Endothelial cell of hepatic sinusoid (primary cell): ENCODE data around the gene DMPK.
"Not testable (repeated sequence)": the region's sequence is repeated elsewhere in the genome, so short reads cannot be mapped to it uniquely, and the experiment has no call there.

Experiments
- in situ Hi-C: cut with HindIII; loops from 2 replicates; pipeline ENCODE4 v1.10.0; 2017; ENCODE audit warnings: low sequenced_read_pairs

Gene DMPK

DNA sequence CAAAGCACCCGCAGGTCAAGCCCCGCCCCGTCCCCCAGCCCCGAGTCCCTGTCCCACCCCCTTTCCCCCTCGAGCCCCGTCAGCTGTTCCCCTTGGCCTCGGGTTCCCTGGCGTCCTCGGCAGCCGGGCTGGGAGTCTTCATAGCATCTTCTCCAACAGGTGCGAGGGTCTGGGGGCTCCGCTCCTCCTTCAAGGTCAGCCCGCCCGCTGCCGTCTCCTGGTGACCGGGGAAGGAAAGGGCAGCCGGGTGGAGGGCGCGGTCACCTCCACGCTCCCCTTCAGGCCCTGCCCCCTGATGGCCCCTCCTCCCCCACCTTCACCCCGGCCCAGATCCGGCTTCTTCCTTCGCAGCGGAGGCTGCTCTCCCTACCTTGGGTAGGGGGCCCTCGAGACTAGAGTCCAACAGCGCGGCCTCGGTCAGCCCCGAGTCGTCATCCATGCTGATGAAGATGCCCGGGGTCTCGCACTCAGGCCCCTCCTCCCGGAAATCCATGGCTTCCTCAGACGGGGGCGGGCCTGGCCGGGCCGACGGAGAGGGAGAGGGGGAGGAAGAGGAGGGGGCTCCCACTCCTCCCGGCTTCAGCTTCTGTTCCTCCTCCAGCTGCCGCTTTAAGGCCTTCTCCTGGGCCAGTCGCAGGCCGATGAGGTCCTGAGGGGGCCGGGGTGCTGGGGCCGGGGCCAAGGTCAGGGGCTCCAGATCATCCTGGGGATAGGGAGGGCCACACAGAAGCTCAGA, 33.4 kb upstream of the DMPK start:
- in situ Hi-C loops, result no loop called here

DNA sequence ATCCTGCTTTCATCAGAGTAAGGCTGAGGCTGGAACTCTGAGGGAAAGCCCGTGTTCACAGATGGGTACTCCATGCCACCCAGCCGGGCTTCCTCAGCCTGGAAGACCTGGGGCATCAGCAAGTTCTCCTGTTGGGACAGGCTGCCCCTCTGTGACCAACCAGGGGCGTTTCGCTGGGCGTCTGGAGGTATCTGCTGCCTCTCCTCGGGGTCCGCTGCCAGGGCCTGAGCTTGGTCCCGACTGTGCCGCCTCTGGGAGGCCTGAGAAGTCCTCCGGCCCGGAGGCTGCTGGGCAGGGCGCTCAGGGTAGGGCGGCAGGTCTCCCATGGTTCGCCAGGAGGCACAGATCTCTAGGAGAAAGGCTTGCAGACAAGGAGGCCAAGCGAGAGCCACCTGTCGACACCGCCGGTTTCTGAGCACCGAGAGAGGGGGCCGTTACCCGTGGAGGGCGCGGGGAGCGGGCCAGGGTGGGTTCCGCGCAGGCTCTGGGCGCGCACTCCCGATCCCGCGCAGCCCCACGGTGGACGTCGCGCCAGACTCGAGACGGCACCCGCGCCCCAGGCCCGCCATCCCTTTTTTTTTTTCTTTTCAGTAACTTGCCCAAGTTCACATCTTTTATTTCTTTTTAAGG, 32.7 kb upstream of the DMPK start, which contains the start of gene RSPH6A:
Gene RSPH6A (minus strand): TSS at position 458 of the 630 bp plus-strand sequence. CDS start 132 bp downstream, at position 326.
- in situ Hi-C loops, result no loop called here

DNA sequence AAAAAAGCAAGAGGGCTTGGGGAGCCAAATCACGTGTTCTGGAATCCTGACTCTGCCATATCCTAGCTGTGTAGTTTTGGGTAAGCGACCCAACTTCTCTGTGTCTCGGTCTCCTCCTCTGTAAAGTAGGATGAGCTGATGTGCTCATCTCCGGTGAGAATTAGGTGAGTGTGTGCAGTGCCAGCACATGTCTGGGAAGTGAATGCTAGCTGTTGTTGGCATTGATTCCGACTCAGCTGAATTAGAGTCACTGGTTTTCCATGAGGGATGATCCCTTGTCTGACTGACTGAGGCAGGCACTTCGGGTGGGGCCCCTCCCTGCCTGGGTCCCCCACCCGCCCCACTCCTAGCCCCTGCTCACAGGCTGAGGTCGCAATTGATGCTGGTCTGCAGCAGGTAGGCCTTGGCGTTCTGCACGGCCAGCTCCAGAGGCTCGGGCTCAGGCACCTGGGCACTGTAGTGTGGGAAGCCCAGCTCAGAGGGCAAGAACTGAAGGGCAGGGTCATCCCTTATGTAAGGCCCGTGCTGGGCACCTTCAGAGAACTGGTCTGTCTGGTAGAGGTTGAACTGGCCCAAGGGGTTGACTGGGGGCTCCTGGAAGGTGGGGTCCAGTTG, 32.0 kb upstream of the DMPK start:
- in situ Hi-C loops, result no loop called here

DNA sequence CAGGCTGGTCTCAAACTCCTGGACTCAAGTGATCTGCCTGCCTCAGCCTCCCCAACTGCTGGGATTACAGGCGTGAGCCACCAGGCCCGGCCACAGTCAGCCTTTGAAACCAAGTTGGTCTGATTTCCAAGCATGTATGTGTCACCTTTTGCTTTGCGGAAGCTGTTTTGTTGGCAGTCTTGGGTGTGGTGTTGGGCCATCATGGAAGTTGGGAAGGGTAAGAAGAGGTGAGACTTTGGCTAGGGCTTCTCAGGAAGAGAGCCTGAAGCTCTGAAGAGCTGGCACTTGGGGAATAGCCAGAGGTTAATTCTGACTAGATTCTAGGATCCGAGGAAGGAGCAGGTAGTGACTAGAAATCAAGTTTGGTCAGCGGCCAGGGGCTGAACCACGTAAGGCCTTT, 30.0 kb upstream of the DMPK start:
- in situ Hi-C loops, result no loop called here

DNA sequence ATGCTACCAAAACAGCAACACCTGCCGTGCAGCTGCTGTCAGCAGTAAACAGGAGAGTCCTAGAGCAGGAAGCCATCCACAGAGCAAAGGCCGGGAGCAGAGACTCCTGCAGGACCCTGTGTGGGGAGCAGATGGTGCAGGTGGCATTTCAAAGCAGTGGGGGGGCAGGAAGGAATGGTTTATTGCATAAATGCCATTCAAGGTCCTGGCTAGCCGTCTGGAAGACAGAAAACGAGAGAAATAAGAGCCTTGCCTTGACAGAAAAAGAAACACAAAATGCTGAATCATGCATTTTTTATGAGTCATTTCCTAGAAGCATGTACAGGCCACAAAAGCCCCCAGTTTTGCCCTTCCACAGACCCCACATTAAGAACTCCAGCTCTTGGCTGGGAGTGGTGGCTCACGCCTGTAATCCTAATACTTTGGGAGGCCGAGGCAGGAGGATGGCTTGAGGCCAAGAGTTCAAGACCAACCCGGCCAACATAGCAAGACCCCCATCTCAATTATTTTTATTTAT, 27.4 kb upstream of the DMPK start:
- in situ Hi-C loops, result no loop called here

DNA sequence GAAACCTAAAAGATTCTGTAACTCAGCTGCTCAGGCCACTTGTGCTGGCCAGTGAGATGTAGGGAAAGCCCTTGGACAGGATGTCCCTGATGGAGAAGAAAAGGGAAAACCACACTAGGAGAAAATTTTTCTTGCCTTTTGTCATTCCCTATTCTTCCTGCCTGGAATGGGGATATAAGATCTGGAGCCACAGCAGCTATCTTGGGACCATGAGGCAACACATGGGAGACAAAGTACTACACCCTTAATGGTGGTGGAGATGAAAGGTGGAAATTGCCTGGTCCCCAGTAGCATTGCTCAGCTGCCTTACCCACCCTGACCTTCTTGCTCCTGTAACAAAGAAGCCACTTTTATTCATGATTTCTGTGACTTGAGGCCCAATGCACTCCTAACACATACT, 23.4 kb upstream of the DMPK start:
- in situ Hi-C loops, result no loop called here

DNA sequence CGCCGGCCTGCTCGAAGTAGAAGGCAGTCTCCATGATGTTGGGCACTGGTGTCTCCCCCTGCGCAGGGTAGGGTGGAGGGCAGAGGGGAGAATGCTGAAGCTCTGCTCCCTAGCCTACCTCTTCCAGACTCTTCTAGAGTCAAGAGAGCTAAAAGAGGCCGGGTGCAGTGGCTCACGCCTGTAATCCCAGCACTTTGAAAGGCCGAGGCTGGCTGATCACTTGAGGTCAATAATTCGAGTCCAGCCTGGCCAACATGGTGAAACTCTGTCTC, 22.6 kb upstream of the DMPK start:
- in situ Hi-C loops, result no loop called here

DNA sequence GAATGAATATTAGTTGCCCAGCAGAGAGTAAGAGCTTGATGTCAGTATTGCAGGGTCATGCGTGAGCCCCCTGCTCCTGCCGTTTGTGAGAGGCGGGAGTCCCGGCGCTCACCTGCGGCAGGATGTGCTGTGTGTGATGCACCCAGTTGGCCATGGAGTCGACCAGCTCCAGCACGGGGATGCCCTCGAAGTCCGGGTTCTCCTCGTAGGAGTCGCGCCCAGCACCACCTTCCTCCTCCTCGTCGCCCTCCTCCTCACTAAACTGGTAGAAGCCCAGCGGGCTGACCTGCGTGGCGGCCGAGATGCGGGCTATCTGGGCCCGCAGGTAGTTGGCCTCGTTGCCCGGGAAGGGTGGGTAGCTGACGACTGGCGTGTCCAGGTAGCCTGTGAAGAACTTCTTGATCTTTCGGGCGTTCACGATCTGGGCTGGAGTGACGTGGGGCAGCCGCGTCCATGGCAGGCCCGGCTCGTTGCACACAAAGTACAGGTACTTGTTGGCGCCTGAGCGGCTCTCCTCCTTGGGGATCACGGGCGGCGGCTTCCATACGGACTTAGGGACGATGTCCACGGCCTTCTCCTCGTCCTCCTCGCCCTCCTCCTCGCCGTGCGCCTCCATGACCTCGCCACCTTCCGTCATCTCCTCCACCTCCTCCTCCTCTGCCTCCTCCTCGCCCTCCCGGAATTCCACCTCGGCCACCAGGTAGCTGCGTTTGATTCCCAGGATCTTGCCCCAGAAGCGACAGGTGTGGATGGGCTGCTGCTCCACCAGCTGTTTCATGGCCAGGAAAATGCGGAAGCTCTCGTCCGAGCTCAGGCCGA, 22.1 kb upstream of the DMPK start:
- in situ Hi-C loops, result no loop called here

DNA sequence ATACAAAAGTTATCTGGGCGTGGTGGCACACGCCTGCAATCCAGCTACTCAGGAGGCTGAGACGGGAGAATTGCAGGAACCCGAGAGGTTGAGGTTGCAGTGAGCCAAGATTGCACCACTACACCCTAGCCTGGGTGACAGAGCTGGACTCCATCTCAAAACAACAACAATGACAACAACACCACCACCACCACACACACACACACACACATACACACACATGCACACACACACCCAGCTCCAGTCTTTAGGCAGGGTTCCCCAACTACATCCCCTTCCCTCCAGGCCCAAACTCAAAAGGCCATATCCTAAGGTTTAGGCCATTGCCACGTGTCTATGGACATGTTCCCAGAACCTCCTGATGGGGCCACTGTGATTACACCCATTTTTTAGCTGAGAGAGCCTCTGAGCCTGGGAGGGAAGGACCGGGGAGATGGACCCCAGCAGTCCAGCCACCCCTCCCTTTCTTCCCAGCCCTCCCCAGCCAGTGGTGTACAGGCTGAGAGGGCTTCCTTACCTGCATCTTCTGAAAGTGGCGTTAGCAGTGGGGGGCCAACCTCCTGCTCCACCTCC, 19.4 kb upstream of the DMPK start:
- in situ Hi-C loops, result no loop called here

DNA sequence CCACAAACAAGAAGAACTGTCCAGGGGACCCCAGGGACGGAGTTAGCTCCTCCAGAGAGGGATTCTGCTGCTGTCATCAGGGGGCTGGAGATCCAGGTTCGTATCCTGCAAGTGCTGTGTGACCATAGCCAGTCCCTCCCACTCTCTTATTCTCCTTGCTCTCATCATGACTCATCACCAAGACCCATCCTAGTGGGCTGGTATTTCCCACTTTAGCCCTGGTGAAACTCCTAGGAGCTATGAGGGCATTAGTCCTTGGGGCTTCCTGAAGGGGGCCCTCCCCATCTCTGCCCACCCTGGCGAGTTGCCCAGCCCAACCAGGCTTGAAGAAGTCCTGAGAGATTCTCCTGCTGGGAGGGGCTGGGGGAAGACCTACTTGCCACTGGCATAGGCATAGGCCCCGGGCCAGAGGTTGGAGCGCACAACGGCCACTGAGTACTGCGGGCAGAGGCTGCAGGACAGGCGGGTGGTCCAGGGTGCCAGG, 17.8 kb upstream of the DMPK start:
- in situ Hi-C loops, result no loop called here

DNA sequence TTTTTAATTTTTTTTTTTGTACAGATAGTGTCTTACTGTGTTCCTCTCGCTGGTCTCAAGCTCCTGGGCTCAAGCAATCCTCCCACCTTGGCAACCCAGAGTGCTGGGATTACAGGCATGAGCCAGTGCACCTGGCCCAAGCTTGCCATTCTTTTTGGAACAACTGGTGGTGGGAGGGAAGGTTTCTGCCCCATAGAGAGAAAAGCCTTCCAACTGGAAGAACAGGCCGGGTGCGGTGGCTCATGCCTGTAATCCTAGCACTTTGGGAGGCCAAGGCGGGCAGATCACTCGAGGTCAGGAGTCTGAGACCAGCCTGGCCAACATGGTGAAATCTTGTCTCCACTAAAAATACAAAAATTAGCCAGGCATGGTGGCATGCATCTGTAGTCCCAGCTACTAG, 17.3 kb upstream of the DMPK start:
- in situ Hi-C loops, result not testable (repeated sequence)

DNA sequence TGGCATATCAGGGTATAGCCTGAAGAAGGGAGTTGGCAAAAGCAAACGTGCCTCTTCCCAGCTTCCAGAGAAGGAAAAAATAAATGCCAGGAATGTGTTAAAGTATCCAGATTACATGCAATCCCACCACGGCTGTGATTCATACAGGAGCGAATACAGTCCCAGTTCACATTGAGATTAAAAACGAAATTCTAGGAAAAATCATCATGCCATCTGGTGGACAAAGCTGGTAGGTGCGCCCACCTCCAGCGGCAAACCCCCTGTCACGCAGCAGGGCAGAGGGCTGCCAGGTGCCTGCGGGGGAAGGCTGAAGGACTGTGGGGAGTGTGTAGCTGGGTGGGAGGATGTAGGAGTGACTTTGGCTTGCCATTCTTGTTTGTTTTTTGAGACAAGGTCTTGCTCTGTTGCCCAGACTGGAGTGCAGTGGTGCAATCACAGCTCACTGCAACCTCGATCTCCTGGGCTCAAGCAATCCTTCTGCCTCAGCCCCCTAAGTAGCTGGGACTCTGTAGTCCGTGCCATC, 16.8 kb upstream of the DMPK start:
- in situ Hi-C loops, result no loop called here

DNA sequence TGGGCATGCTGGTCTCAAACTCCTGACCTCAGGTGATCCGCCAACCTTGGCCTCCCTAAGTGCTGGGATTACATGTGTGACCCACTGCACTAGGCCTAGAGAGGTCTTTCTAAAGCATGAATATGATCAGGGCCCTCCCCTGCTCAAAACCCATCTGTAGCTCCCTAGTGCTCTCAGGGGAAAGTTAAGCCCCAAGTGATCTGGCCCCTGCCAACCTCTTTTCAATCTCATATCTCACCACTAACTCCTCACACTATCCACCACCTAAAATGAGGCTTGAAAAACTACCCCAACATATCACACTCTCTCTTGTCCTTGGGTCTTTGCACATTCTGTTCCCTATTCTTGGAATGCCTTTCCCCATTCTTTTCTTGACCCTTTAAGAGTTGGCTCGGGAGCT, 12.3 kb upstream of the DMPK start:
- in situ Hi-C loops, result no loop called here

DNA sequence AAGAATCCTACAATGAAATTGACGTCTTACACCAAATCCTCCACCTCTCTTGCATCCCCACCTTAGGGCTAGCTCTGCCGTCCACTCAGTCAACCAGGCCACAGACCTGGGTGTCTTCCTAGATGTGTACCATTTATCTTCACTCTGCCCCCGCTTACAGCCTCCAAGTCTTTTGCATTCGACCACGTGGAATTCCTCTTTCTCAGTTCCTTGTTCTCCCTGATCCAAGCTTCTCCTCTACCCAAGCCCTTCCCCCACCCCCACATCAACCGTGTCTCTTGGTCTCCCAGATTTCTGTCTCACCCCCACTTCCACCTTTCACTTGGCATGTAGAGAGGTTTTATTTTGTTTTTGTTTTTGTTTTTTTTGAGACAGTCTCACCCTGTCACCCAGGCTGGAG, 11.6 kb upstream of the DMPK start:
- in situ Hi-C loops, result no loop called here

DNA sequence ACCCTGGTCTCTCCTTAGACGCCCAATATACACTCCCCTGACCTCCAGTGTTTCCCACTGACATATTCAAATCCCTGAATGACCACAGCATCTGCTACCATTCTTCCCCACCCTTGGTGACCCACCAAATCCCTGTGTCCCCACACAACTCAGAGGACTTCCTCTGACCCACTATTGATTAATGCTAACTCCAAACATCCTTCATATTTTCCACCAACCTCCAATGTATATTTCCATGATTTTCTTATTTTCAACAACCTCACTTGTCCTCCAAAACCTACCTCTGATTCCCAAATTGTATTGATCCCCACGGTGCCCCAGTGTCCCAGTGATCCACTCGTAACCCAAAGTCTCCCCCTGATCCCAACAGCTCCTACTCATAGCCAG, 10.9 kb upstream of the DMPK start:
- in situ Hi-C loops, result no loop called here

DNA sequence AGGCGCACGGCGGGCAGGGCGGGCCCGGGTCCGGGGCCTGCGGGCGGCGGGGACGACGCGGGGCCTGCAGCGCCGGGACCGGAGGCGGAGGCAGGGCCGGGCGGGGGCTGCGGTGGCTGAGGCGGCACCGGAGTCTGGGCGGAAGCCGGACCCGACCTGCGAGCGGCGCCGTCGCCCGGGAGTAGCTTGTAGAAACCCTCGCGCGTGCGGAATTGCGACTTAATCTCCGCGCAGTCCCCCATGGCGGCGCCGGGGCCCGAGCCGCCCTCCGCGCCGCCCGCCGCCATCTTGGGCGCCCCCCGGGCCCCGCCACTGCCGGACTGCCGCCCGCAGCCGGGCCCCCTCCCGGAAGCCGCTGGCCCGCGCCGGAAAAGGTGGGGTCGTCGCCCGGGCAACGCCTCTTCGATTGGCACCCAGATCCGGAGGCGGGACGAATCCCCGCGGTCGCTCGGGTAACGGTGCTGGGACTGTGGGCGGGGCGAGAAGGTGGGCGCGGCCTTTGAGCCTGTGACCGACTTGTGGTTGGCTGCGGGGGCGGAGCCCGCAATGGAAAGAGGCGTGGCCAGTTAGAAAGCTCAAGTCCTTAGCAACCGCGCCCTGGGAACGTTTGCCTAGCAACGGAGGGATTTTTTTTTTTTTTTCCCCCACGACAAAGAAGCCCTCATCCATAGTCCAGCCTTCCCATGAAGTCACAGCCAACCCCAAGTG, 10.3 kb upstream of the DMPK start, which contains the start of gene DMWD:
Gene DMWD (minus strand): TSS at position 376 of the 708 bp plus-strand sequence. CDS start 89 bp downstream, at position 287.
- in situ Hi-C loops, result no loop called here

DNA sequence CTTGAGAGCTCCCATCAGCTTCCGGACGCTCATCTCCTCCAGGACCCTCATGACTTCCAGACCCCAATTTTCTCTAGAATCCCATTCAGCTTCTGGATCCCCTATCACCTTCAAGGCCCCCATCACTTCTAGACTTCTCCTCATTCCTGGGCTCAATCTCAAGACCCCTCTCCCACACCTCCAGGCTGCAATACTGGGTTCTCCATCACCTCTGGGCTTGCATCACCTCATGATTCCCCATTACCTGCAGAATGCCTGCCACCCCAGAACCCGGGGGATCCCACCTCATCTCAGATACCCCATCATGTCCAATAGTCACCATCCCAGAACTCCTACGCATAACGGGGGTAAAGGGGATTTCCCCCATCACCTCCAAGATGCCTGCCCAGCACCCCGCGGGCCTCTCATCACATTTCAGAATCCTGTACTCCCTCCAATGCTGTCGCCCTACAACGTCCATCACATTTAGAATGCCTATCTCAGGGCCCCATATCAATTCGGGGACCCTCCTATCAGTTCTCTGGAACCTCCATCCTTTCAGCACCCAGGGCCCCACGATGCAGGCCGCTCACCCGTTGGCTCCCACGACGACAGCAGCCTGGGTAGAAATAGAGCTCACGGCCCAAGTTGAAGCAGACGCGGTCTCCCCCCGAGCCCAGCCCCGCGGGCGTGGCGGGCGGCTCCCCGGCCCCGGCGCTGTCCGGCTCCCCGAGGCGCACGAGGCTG, 9.6 kb upstream of the DMPK start:
- in situ Hi-C loops, result no loop called here

DNA sequence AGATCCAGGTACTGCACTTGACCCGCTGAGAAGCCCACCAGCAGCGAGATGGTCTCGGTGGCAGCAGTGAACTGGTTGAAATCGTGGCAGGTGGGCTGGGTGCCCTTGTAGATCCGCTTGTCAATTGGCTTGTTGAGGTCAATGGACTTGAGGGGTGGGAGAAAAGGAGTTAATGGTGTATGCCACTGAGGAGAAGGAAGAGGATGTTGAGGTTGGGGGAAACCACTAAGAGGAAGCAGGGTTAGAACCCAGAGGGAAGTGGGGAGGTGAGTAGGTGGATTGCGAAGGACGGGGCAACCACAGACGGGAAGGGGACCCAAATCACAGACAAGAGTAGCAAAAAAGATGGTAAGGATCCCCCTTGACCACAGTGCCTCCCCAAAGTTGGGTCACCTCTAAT, 8.7 kb upstream of the DMPK start:
- in situ Hi-C loops, result no loop called here

DNA sequence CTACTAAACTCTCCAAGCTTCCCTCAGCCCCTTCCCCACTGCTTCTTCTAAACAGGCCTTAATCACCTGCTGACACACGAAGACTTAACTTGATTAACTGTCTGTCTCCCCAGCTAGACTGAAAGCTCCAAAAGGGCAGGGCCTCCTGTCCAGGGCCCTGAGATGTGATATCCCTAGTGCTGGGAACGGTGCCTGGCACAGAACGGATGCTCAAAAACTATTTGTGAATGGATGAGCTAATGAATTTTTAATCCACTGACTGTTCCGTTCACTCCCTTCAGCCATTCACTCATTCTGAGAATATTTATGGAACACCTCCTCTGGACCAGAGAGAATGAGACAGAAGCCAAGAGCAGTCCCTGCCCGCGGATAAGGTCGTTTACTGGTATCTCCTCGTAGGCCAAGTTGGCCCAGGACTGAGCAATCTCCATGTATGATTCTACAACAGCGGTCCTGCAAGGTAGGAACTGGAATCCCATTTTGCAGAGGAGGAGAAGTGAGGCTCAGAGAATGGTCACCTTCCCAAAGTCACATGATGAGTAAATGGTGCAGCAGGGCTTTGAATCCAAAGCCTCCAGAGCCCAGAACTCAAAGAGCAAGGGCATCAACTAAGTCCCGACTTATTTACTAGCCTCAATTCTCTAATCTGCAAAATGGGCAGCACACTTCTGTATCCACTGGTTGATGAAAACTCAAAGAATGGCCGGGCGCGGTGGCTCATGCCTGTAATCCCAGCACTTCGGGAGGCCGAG, 6.9 kb upstream of the DMPK start:
- in situ Hi-C loops, result no loop called here
